ENCODE data around the gene HABP4. TPM values are rescaled to one million over a fixed set of nuclear protein-coding genes. Genes with fewer than 3 reads are reported as not detected.
"Not testable (repeated sequence)": the region's sequence is repeated elsewhere in the genome, so short reads cannot be mapped to it uniquely, and the experiment has no call there.

Gene HABP4
- total and polyA plus RNA-seq, 10 of the 15 experiments (the other 5 are each of a cell fraction or from before 2014, with no cell fraction given): 1.6 to 15.4 (median 11.6) TPM

GRCh38 chr9:96502539-96503373, 52.8 kb downstream of the HABP4 start (continued):
- no peak for TF ChIP-seq ZBTB4 (CRISPR knock-in tag; IDR thresholded peaks at IDR 0.05)
- no peak for TF ChIP-seq NKRF (conservative IDR thresholded peaks at IDR 0.05)
- TF ChIP-seq TBL1XR1 (IDR thresholded peaks at IDR 0.05; ENCODE audit: low read depth, low read length): no peak
- no peak for TF ChIP-seq RELB (IDR thresholded peaks at IDR 0.05; ENCODE audit: low read depth)
- no peak for TF ChIP-seq BCLAF1 (IDR thresholded peaks at IDR 0.05)

GRCh38 chr9:96503374-96503748, 53.4 kb downstream of the HABP4 start:
- H3K9ac ChIP-seq (ENCODE audit: control insufficient read depth, insufficient read depth, low read length); CTCF ChIA-PET; H3K27me3 ChIP-seq (replicated peaks in 1 of 2; ENCODE audit: control insufficient read depth in 2 of 2, insufficient read depth in 2 of 2, low read length in 1 of 2); H3K4me3 ChIP-seq; H2AFZ ChIP-seq (ENCODE audit: control insufficient read depth, low read depth, low read length); H3K4me1 ChIP-seq (ENCODE audit: control insufficient read depth, insufficient read depth, low read length); BruUV-seq (replicated peaks); H3K9me3 ChIP-seq (replicated peaks; ENCODE audit: control insufficient read depth, insufficient read depth, low read length); intact Hi-C loops (cut with micrococcal nuclease; ENCODE audit: unreplicated experiment); H3K27ac ChIP-seq (ENCODE audit: control insufficient read depth, insufficient read depth); H3K36me3 ChIP-seq (ENCODE audit: control insufficient read depth in 2 of 2, insufficient read depth in 2 of 2, low read length in 1 of 2); ATAC-seq; RAD21 ChIA-PET (ENCODE audit: unreplicated experiment); FAIRE-seq; DNase-seq (ENCODE audit: low read depth, low spot score); H3K4me2 ChIP-seq (ENCODE audit: control insufficient read depth, insufficient read depth); POLR2A ChIA-PET; H3K79me2 ChIP-seq (ENCODE audit: control insufficient read depth, insufficient read depth, low read length); in situ Hi-C loops (cut with MboI); H4K20me1 ChIP-seq (ENCODE audit: control insufficient read depth, insufficient read depth): not testable (repeated sequence)
- SMC1A ChIA-PET (ENCODE audit: uncharacterized antibody, unreplicated experiment): interaction anchor here (1.1 kb wide), 1 partner anchor 14 kb away, joined by 3 read pairs; no protein-coding TSS in a partner anchor

Data from GM12878 (cell line).